K562 (cell line): ENCODE measurements around the gene ADNP2. TPM values are rescaled to one million over a fixed set of nuclear protein-coding genes. Genes with fewer than 3 reads are reported as not detected.

ENCODE experiments used
- ATAC-seq: fragments of 200-7000 bp; cut with Tn5 transposase; 3 replicates; pipeline ENCODE4 v1.9.1; 2020; ENCODE audit warnings: moderate library complexity
- BruUV-seq: library from RNA; stranded (reverse); fragments of 400-500 nt; replicated peaks from 2 replicates; lab custom pipeline; 2021; lab: Mats Ljungman, UMichigan
- CTCF ChIA-PET: fragments of 300-600 bp; formaldehyde crosslinking; extraction: SDS; loops from one replicate; lab custom pipeline; 2021; ENCODE audit warnings: low intra/inter-chr PET ratio; lab: Yijun Ruan, JAX
- POLR2A ChIA-PET: fragments of 300-600, 350-650 bp; sonication (Branson Sonifier 250); formaldehyde crosslinking; extraction: SDS; loops from one replicate; lab custom pipeline; 2021; ENCODE audit warnings: antibody characterized with exemption, inconsistent platforms; lab: Yijun Ruan, JAX
- DNase-seq, 4 experiments: peaks; one replicate each; pipeline versions ENCODE4 v3.0.0 to v3.0.0-alpha.2; 2011 to 2018; ENCODE audit warnings: low spot score in 3 of 4, mixed read lengths in 3 of 4; ENCODE audit errors: extremely low read depth in 1 of 4
- FAIRE-seq: peaks from 2 replicates; lab custom pipeline; 2011; peaks lifted over from hg19 to GRCh38; lab: Jason Lieb, UNC
- H2AFZ ChIP-seq: 2 replicates; pipeline ENCODE4 v1.6.0; 2011; ENCODE audit warnings: low read depth, low read length, control low read depth, inconsistent platforms
- H3K27ac ChIP-seq: fragments of 200-600 bp; 3 replicates; pipeline ENCODE4 v1.8.0; 2011; ENCODE audit warnings: low read depth, mild to moderate bottlenecking, control low read depth, inconsistent platforms, low read length, moderate library complexity, mixed read lengths; ENCODE audit errors: extremely low read depth
- H3K27me3 ChIP-seq, 2 experiments: fragments of 300-600 bp in 1 of 2; 2 replicates in 1 of 2; 3 replicates in 1 of 2; pipeline versions ENCODE4 v1.6.0 to v1.8.0; 2011; ENCODE audit warnings: inconsistent platforms in 2 of 2, low read length in 2 of 2, mild to moderate bottlenecking in 1 of 2, mixed read lengths in 1 of 2, moderate library complexity in 1 of 2; ENCODE audit not compliant: control insufficient read depth in 2 of 2, insufficient read depth in 2 of 2
- H3K36me3 ChIP-seq: fragments of 300-600 bp; 3 replicates; pipeline ENCODE4 v1.8.0; 2011; ENCODE audit warnings: mild to moderate bottlenecking, low read length, inconsistent platforms; ENCODE audit not compliant: control insufficient read depth, insufficient read depth
- H3K4me1 ChIP-seq, 2 experiments: fragments of 200-600 bp in 1 of 2; replicated peaks in 1 of 2; 2 replicates in 1 of 2; 3 replicates in 1 of 2; pipeline versions ENCODE4 v1.5.1 to v1.8.0; 2011; ENCODE audit warnings: inconsistent platforms in 2 of 2, low read length in 2 of 2, mild to moderate bottlenecking in 1 of 2, mixed read lengths in 1 of 2, moderate library complexity in 1 of 2; ENCODE audit not compliant: control insufficient read depth in 2 of 2, insufficient read depth in 2 of 2
- H3K4me2 ChIP-seq: 2 replicates; pipeline ENCODE4 v1.6.1; 2011; ENCODE audit warnings: low read length, control low read depth, inconsistent platforms, mixed read lengths; ENCODE audit not compliant: insufficient read depth
- H3K4me3 ChIP-seq: fragments of 200-600 bp; sonication (generic), shearing (Covaris generic); 2 replicates; pipeline ENCODE4 v1.5.1; 2016; ENCODE audit warnings: control low read depth, inconsistent platforms
- H3K79me2 ChIP-seq: fragments of 200-600 bp; 3 replicates; pipeline ENCODE4 v1.8.0; 2011; ENCODE audit warnings: low read length, inconsistent platforms; ENCODE audit not compliant: control insufficient read depth, insufficient read depth
- H3K9ac ChIP-seq, 2 experiments: 2 replicates each; pipeline versions ENCODE4 v1.6.0 to v1.6.1; 2011; ENCODE audit warnings: low read depth in 2 of 2, low read length in 2 of 2, control low read depth in 1 of 2, inconsistent platforms in 1 of 2, mild to moderate bottlenecking in 1 of 2, mixed read lengths in 1 of 2; ENCODE audit not compliant: insufficient read depth in 1 of 2
- H3K9me1 ChIP-seq: one replicate; pipeline ENCODE4 v1.6.0; 2011; ENCODE audit warnings: inconsistent platforms, mild to moderate bottlenecking, low read length, moderate library complexity; ENCODE audit not compliant: control insufficient read depth, insufficient read depth
- H3K9me3 ChIP-seq: replicated peaks from 2 replicates; pipeline ENCODE4 v1.5.1; 2011; ENCODE audit warnings: low read depth, low read length, inconsistent platforms; ENCODE audit not compliant: control insufficient read depth, insufficient read depth
- H4K20me1 ChIP-seq: replicated peaks from 2 replicates; pipeline ENCODE4 v1.6.1; 2011; ENCODE audit warnings: low read length, inconsistent platforms, mixed read lengths; ENCODE audit not compliant: control insufficient read depth, insufficient read depth
- AFF1 ChIP-seq, 2 experiments: fragments of 450-650 bp; IDR thresholded peaks; 2 replicates each; pipeline ENCODE4 v1.6.1; 2018; ENCODE audit warnings: mild to moderate bottlenecking in 2 of 2, low read depth in 1 of 2; ENCODE audit not compliant: partially characterized antibody in 2 of 2
- HIVEP1 ChIP-seq: fragments of 250-450 bp; sonication (Bioruptor Pico); IDR thresholded peaks from 2 replicates; pipeline ENCODE4 v1.4.0; 2020; ENCODE audit warnings: mild to moderate bottlenecking
- MAZ ChIP-seq, 2 experiments: fragments of 450-650 bp in 1 of 2; sonication (generic) in 1 of 2; formaldehyde crosslinking; IDR thresholded peaks in 1 of 2; conservative IDR thresholded peaks in 1 of 2; 2 replicates each; pipeline versions ENCODE4 v1.4.0 to v1.5.0; 2020; ENCODE audit warnings: mild to moderate bottlenecking in 1 of 2, missing genetic modification reagents in 1 of 2
- MED1 ChIP-seq: sonication (generic); formaldehyde crosslinking; IDR thresholded peaks from 2 replicates; pipeline ENCODE4 v1.8.1; 2023; ENCODE audit warnings: missing genetic modification reagents, borderline replicate concordance
- NCOR1 ChIP-seq: fragments of 450-650 bp; IDR thresholded peaks from 2 replicates; pipeline ENCODE4 v1.6.1; 2016; ENCODE audit warnings: mild to moderate bottlenecking, moderate library complexity
- NELFE ChIP-seq: IDR thresholded peaks from 2 replicates; pipeline ENCODE4 v1.6.1; 2011; ENCODE audit warnings: mild to moderate bottlenecking; ENCODE audit not compliant: insufficient read depth, insufficient read length
- NR4A1 ChIP-seq, 2 experiments: fragments of 250-450 bp in 1 of 2; fragments of 450-650 bp in 1 of 2; sonication (Bioruptor Pico) in 1 of 2; IDR thresholded peaks; 2 replicates each; pipeline versions ENCODE4 v1.4.0 to v1.6.1; 2016 to 2020; ENCODE audit warnings: mild to moderate bottlenecking in 2 of 2, missing compliant biosample characterization in 1 of 2, missing genetic modification characterization in 1 of 2, moderate library complexity in 1 of 2
- PTRF ChIP-seq: fragments of 450-650 bp; IDR thresholded peaks from 2 replicates; pipeline ENCODE4 v1.6.1; 2016; ENCODE audit warnings: mild to moderate bottlenecking, missing genetic modification characterization, missing compliant biosample characterization
- RAD21 ChIP-seq, 2 experiments: fragments of 250-450 bp in 1 of 2; fragments of 450-650 bp in 1 of 2; sonication (Bioruptor Pico) in 1 of 2; formaldehyde crosslinking in 1 of 2; IDR thresholded peaks in 1 of 2; conservative IDR thresholded peaks in 1 of 2; 2 replicates each; pipeline versions ENCODE4 v1.4.0 to v1.8.0; 2020 to 2022; ENCODE audit warnings: mild to moderate bottlenecking in 2 of 2, moderate library complexity in 1 of 2
- RNF219 ChIP-seq: fragments of 250-450 bp; sonication (Bioruptor Pico); IDR thresholded peaks from 2 replicates; pipeline ENCODE4 v1.5.0; 2022; ENCODE audit warnings: mild to moderate bottlenecking
- TCFL5 ChIP-seq: fragments of 250-450 bp; sonication (Bioruptor Pico); conservative IDR thresholded peaks from 2 replicates; pipeline ENCODE4 v1.6.1; 2021; ENCODE audit warnings: mild to moderate bottlenecking, moderate library complexity, matching md5 sums
- ZNF140 ChIP-seq: fragments of 250-450 bp; sonication (Bioruptor Pico); IDR thresholded peaks from 2 replicates; pipeline ENCODE4 v1.8.0; 2021; ENCODE audit warnings: moderate library complexity, mild to moderate bottlenecking, inconsistent platforms
- ZNF551 ChIP-seq: fragments of 250-450 bp; sonication (Bioruptor Pico); IDR thresholded peaks from 2 replicates; pipeline ENCODE4 v1.5.0; 2021; ENCODE audit warnings: mild to moderate bottlenecking, moderate library complexity
- WGBS: fragments of 100-300 bp; shearing (Covaris generic); methylation state at CpG from one replicate; pipeline ENCODE4 v1.1.6; 2016; ENCODE audit warnings: low coverage, mixed read lengths; ENCODE audit not compliant: insufficient coverage; ENCODE audit errors: missing lambda C conversion rate; 5-methylcytosine and 5-hydroxymethylcytosine counted together
- in situ Hi-C: fragments of 300-500 bp; cut with MboI; formaldehyde crosslinking; loops from 4 replicates; pipeline ENCODE4 v1.15.0; 2018; ENCODE audit warnings: inconsistent platforms, mixed read lengths
- intact Hi-C: fragments of 100-400 bp; cut with micrococcal nuclease; formaldehyde crosslinking; loops from 2 replicates; pipeline ENCODE4 v1.14.2; 2022
- polyA plus RNA-seq, 8 experiments: library from polyadenylated mRNA; depleted of rRNA in 4 of 8; stranded (reverse) in 5 of 8; unstranded in 3 of 8; fragments of >200 nt; fragmentation: Nextera tagmentation in 2 of 8; fragmentation: Illumina TruSeq in 1 of 8; extraction: Ambion mirVana in 2 of 8; extraction: Trizol in 1 of 8; gene quantifications; 2 replicates each; pipeline versions ENCODE4 v1.2.1 to v1.2.3, GENCODE V29; 2011 to 2014; ENCODE audit warnings: inconsistent platforms in 1 of 8, missing spikeins in 1 of 8
- total RNA-seq, 7 experiments: library from RNA; depleted of rRNA in 6 of 7; stranded (reverse); fragments of >200 nt in 6 of 7; fragmentation: Illumina TruSeq in 2 of 7; extraction: Trizol in 2 of 7; gene quantifications; 2 replicates each; pipeline versions ENCODE4 v1.2.1 to v1.2.3, GENCODE V29; 2011 to 2021; ENCODE audit warnings: low replicate concordance in 1 of 7
- TF ChIP-seq, protein P1 (sequence below): fragments of 250-450 bp; sonication (Bioruptor Pico); IDR thresholded peaks from 2 replicates; pipeline ENCODE4 v1.8.0; 2021; ENCODE audit warnings: borderline replicate concordance, mild to moderate bottlenecking, moderate library complexity; ENCODE audit not compliant: poor library complexity, severe bottlenecking

The ADNP2 gene
- total and polyA plus RNA-seq, 9 of the 15 experiments (the other 6 are each of a cell fraction or from before 2014, with no cell fraction given) = 5.8 to 24.3 (median 16.0) TPM

DNA sequence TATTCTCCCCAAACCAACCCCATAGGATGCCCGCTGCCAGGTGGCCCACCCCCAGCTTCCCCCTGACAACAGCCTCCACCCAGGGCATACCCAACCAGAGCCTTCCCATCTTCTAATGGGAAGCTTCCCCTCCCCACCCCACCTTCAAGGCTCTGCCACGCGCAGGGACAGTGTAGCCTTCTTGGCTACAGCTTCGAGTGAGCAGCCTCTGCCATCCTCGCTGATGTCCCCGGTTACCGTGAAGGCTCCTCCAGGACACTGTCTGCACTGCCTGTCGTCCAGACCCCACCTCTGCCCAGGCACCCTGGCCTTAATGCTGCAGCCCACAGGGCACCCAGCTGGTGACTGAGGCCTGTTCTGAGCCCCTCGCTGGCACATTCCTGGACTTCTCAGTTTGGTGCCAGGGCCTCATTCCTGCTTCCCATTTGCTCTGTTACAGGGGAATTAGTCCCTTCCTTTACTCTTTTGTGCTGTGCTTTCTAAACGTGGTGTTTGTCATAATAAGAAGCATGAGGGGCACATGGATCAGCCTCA, 13.0 kb upstream of the ADNP2 start (continued):
- no peak for TF ChIP-seq MAZ (CRISPR knock-in tag; conservative IDR thresholded peaks at IDR 0.05 in 1 of 2, IDR thresholded peaks at IDR 0.05 in 1 of 2)
- TF ChIP-seq RNF219 (CRISPR knock-in tag) = no peak
- no peak for TF ChIP-seq ZNF140 (CRISPR knock-in tag)
- TF ChIP-seq PTRF (tag) = no peak
- no peak for TF ChIP-seq NCOR1
- no peak for TF ChIP-seq ZNF551 (CRISPR knock-in tag)

- Histone ChIP-seq H3K9me1 (no peaks in the 10 kb centered on the region), H2AFZ (no peak overlapping the region), H4K20me1 (no peaks in the 10 kb centered on the region), H3K9me3 (no peaks in the 10 kb centered on the region), H3K4me1 (no peaks in the 10 kb centered on the region), H3K9ac (no peak overlapping the region), H3K79me2 (no peaks in the 10 kb centered on the region), H3K36me3 (no peaks in the 10 kb centered on the region), H3K4me2 (no peak overlapping the region), H3K4me3 (no peak overlapping the region), H3K27ac (no peak overlapping the region), H3K27me3 (peaks cover 0 to 14% of the 10 kb centered on the region in 2 experiments; a peak in 2 of 5 replicates)
- in situ Hi-C loops = no loop called here
- ChIA-PET POLR2A (no interaction called here), CTCF (no interaction called here)
- intact Hi-C loops = no loop called here
- no peak for FAIRE-seq
- no peak for ATAC-seq
- DNase-seq = no peak
- 3% methylated on average over 4 of the region's 9 CpGs for WGBS
- no TSS peak for BruUV-seq
- TF ChIP-seq HIVEP1 (no peak), NR4A1 (CRISPR knock-in tag; IDR thresholded peaks at IDR 0.05) (no peak), NR4A1 (tag; IDR thresholded peaks at IDR 0.05) (no peak), TCFL5 (CRISPR knock-in tag) (no peak), RAD21 (CRISPR knock-in tag; conservative IDR thresholded peaks at IDR 0.05 in 1 of 2, IDR thresholded peaks at IDR 0.05 in 1 of 2) (no peak), MED1 (CRISPR knock-in tag) (no peak), NELFE (no peak), AFF1 (IDR thresholded peaks at IDR 0.05; ENCODE audit: low read depth in 1 of 2, partially characterized antibody in 2 of 2) (no peak)
- TF ChIP-seq, protein P1, sequence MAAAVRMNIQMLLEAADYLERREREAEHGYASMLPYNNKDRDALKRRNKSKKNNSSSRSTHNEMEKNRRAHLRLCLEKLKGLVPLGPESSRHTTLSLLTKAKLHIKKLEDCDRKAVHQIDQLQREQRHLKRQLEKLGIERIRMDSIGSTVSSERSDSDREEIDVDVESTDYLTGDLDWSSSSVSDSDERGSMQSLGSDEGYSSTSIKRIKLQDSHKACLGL (CRISPR knock-in tag) = no peak
These were observed 11.9 kb upstream of the ADNP2 start for GRCh38 chr18:80097201-80097600.
